Panc1 (cell line): ENCODE measurements around the gene HOXB5. TPM values are rescaled to one million over a fixed set of nuclear protein-coding genes. Genes with fewer than 3 reads are reported as not detected.

ENCODE experiments used
- ATAC-seq: fragments of 200-7000 bp; cut with Tn5 transposase; 2 replicates; pipeline ENCODE4 v1.9.1; 2020; ENCODE audit warnings: mild to moderate bottlenecking, moderate library complexity
- BruUV-seq: library from RNA; stranded (reverse); fragments of 400-500 nt; replicated peaks from 2 replicates; lab custom pipeline; 2021; lab: Mats Ljungman, UMichigan
- CTCF ChIA-PET: fragments of 300-600 bp; sonication (Branson Sonifier 250); formaldehyde crosslinking; loops from one replicate; lab custom pipeline; 2022; ENCODE audit warnings: antibody characterized with exemption; lab: Charles Lee
- POLR2A ChIA-PET: fragments of 300-600 bp; sonication (Branson Sonifier 250); formaldehyde crosslinking; loops from one replicate; lab custom pipeline; 2022; ENCODE audit warnings: antibody characterized with exemption; lab: Charles Lee
- DNase-seq: peaks from one replicate; pipeline ENCODE4 v3.0.0-alpha.2; 2010; ENCODE audit warnings: low read depth, low spot score
- H3K27ac ChIP-seq: 2 replicates; pipeline ENCODE4 v1.5.1; 2011; ENCODE audit warnings: mild to moderate bottlenecking, low read length, inconsistent platforms
- H3K27me3 ChIP-seq: fragments of 200-500 bp; sonication (Bioruptor generic); 2 replicates; pipeline ENCODE4 v1.6.0; 2014; ENCODE audit warnings: low read length, inconsistent platforms; ENCODE audit not compliant: control insufficient read depth, insufficient read depth
- H3K36me3 ChIP-seq: fragments of 200-500 bp; sonication (Bioruptor generic); 2 replicates; pipeline ENCODE4 v1.5.1; 2014; ENCODE audit warnings: inconsistent platforms, mild to moderate bottlenecking, low read length, moderate library complexity; ENCODE audit not compliant: control insufficient read depth, insufficient read depth
- H3K4me1 ChIP-seq: 2 replicates; pipeline ENCODE4 v1.5.1; 2011; ENCODE audit warnings: inconsistent platforms, mild to moderate bottlenecking, low read length, moderate library complexity; ENCODE audit not compliant: control insufficient read depth, insufficient read depth
- H3K4me3 ChIP-seq, 2 experiments: 2 replicates each; pipeline ENCODE4 v1.5.1; 2011 to 2012; ENCODE audit warnings: low read depth in 2 of 2, low read length in 2 of 2, mild to moderate bottlenecking in 2 of 2, inconsistent platforms in 1 of 2, moderate library complexity in 1 of 2
- H3K9me3 ChIP-seq: fragments of 200-500 bp; sonication (Bioruptor generic); 2 replicates; pipeline ENCODE4 v1.5.1; 2014; ENCODE audit warnings: low read depth, mild to moderate bottlenecking, inconsistent platforms, low read length, moderate library complexity; ENCODE audit not compliant: control insufficient read depth, insufficient read depth
- POLR2AphosphoS5 ChIP-seq: IDR thresholded peaks from 2 replicates; pipeline ENCODE4 v1.6.1; 2012; ENCODE audit warnings: mild to moderate bottlenecking, low read depth, low read length, moderate library complexity
- SIN3A ChIP-seq: IDR thresholded peaks from 2 replicates; pipeline ENCODE4 v1.6.1; 2012; ENCODE audit warnings: low read depth, mild to moderate bottlenecking, low read length, moderate library complexity, borderline replicate concordance; ENCODE audit not compliant: insufficient read depth
- TCF7L2 ChIP-seq: IDR thresholded peaks from 2 replicates; pipeline ENCODE4 v1.6.1; 2011; ENCODE audit warnings: mild to moderate bottlenecking, low read depth, low read length, inconsistent platforms
- in situ Hi-C: cut with HindIII; loops from 2 replicates; pipeline ENCODE4 v1.10.0; 2016; ENCODE audit warnings: low sequenced_read_pairs, low pct_unique_long_range_greater_than_20kb
- intact Hi-C: fragments of 100-400 bp; cut with micrococcal nuclease; formaldehyde crosslinking; loops from one replicate; pipeline ENCODE4 v1.10.0; 2022; ENCODE audit not compliant: unreplicated experiment
- total RNA-seq: library from RNA; stranded (reverse); gene quantifications from one replicate; pipeline ENCODE4 v1.2.1, GENCODE V29; 2021; ENCODE audit not compliant: unreplicated experiment
- TF ChIP-seq, protein P1 (sequence below), 2 experiments: IDR thresholded peaks; 2 replicates each; pipeline ENCODE4 v1.6.1; 2011 to 2012; ENCODE audit warnings: low read depth in 2 of 2, control low read depth in 1 of 2, low read length in 1 of 2, mild to moderate bottlenecking in 1 of 2, moderate library complexity in 1 of 2; ENCODE audit not compliant: insufficient read depth in 1 of 2
- TF ChIP-seq, protein P2 (sequence below): fragments of 450-650 bp; IDR thresholded peaks from 2 replicates; pipeline ENCODE4 v1.5.1; 2017; ENCODE audit warnings: mild to moderate bottlenecking

The HOXB5 gene
- total RNA-seq, 1 experiment from 2014 or later: 67.2 TPM

GRCh38 chr17:48564188-48565021, 29.2 kb downstream of the HOXB5 start:
- POLR2A ChIA-PET: no interaction called here

DNA sequence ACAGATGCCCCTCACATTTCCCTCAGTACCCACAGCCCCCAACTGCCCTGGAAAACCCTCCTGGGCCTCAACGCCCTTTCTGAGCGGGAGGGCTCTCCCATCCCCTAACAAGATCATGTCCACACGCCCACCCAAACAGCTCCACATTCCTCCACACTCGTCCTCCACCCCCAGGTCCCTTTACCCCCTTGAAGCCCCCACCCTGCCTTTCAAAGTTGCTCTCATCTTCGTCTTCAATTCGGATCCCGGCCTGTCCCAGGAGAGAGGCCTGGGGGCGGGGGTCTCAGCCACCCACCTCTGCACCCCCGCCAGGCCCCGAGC, 29.8 kb downstream of the HOXB5 start:
- H3K27me3 ChIP-seq: no peaks in the 10 kb centered on the region

More at GRCh38 chr17:48564188-48565021, 29.2 kb downstream of the HOXB5 start:
- peaks cover 94% of the 10 kb centered on the region for H3K4me1 ChIP-seq
- no peak for TF ChIP-seq TCF7L2
- 0 out of 2 replicates have a peak, but pooled peaks have one; percentile 20 for TF ChIP-seq POLR2AphosphoS5
- TF ChIP-seq, protein P1, sequence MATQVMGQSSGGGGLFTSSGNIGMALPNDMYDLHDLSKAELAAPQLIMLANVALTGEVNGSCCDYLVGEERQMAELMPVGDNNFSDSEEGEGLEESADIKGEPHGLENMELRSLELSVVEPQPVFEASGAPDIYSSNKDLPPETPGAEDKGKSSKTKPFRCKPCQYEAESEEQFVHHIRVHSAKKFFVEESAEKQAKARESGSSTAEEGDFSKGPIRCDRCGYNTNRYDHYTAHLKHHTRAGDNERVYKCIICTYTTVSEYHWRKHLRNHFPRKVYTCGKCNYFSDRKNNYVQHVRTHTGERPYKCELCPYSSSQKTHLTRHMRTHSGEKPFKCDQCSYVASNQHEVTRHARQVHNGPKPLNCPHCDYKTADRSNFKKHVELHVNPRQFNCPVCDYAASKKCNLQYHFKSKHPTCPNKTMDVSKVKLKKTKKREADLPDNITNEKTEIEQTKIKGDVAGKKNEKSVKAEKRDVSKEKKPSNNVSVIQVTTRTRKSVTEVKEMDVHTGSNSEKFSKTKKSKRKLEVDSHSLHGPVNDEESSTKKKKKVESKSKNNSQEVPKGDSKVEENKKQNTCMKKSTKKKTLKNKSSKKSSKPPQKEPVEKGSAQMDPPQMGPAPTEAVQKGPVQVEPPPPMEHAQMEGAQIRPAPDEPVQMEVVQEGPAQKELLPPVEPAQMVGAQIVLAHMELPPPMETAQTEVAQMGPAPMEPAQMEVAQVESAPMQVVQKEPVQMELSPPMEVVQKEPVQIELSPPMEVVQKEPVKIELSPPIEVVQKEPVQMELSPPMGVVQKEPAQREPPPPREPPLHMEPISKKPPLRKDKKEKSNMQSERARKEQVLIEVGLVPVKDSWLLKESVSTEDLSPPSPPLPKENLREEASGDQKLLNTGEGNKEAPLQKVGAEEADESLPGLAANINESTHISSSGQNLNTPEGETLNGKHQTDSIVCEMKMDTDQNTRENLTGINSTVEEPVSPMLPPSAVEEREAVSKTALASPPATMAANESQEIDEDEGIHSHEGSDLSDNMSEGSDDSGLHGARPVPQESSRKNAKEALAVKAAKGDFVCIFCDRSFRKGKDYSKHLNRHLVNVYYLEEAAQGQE (IDR thresholded peaks at IDR 0.05; ENCODE audit: insufficient read depth in 1 of 2, low read depth in 2 of 2, low read length in 1 of 2): no peak
- TF ChIP-seq, protein P2, sequence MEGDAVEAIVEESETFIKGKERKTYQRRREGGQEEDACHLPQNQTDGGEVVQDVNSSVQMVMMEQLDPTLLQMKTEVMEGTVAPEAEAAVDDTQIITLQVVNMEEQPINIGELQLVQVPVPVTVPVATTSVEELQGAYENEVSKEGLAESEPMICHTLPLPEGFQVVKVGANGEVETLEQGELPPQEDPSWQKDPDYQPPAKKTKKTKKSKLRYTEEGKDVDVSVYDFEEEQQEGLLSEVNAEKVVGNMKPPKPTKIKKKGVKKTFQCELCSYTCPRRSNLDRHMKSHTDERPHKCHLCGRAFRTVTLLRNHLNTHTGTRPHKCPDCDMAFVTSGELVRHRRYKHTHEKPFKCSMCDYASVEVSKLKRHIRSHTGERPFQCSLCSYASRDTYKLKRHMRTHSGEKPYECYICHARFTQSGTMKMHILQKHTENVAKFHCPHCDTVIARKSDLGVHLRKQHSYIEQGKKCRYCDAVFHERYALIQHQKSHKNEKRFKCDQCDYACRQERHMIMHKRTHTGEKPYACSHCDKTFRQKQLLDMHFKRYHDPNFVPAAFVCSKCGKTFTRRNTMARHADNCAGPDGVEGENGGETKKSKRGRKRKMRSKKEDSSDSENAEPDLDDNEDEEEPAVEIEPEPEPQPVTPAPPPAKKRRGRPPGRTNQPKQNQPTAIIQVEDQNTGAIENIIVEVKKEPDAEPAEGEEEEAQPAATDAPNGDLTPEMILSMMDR: no peak
- 0 out of 2 replicates have a peak, but pooled peaks have one; percentile 5 for TF ChIP-seq SIN3A
- H3K4me3 ChIP-seq: peak overlapping the region; percentile 16 to 29
- DNase-seq (no peak), ATAC-seq (no peak)
- intact Hi-C loops: no loop called here
- peak overlapping the region; percentile 97 for H3K27ac ChIP-seq
- no peaks in the 10 kb centered on the region for H3K9me3 ChIP-seq
- peaks cover 5% of the 10 kb centered on the region; the same call in 1 of the 2 replicates for H3K36me3 ChIP-seq
- no peaks in the 10 kb centered on the region for H3K27me3 ChIP-seq
- in situ Hi-C loops: no loop called here
- no TSS peak for BruUV-seq
- CTCF ChIA-PET: interaction anchor here (0.7 kb wide), 1 partner anchor 20 kb away, joined by 3 read pairs; no protein-coding TSS in a partner anchor

More for the DNA sequence above, 29.8 kb downstream of the HOXB5 start:
- in situ Hi-C loops (no loop called here), intact Hi-C loops (no loop called here)
- no peaks in the 10 kb centered on the region for H3K9me3 ChIP-seq
- H3K36me3 ChIP-seq: peaks cover 4% of the 10 kb centered on the region; the same call in 1 of the 2 replicates
- H3K4me3 ChIP-seq: peak overlapping the region; percentile 16 to 36; a peak in 3 of 4 replicates
- TF ChIP-seq TCF7L2: no peak
- TF ChIP-seq, protein P2: no peak
- TF ChIP-seq SIN3A: no peak
- TF ChIP-seq POLR2AphosphoS5: no peak
- TF ChIP-seq, protein P1 (IDR thresholded peaks at IDR 0.05; ENCODE audit: insufficient read depth in 1 of 2, low read depth in 2 of 2, low read length in 1 of 2): no peak
- DNase-seq: no peak
- POLR2A ChIA-PET: no interaction called here
- no peak for ATAC-seq
- CTCF ChIA-PET: interaction anchor here (0.7 kb wide), 2 partner anchors 15 to 20 kb away, joined by 3 read pairs; no protein-coding TSS in a partner anchor
- BruUV-seq: no TSS peak
- peak overlapping the region; percentile 97 for H3K27ac ChIP-seq
- H3K4me1 ChIP-seq: peaks cover 94% of the 10 kb centered on the region
